Ramos (cell line): ENCODE measurements around the gene DDX41.
"Not testable (repeated sequence)": the region's sequence is repeated elsewhere in the genome, so short reads cannot be mapped to it uniquely, and the experiment has no call there.

Experiments used
- in situ Hi-C: fragments of 300-500 bp; cut with MboI; formaldehyde crosslinking; loops from one replicate; pipeline ENCODE4 v1.14.3; 2022; ENCODE audit warnings: low sequenced_read_pairs; ENCODE audit not compliant: unreplicated experiment

DDX41 gene

GRCh38 chr5:177516601-177517568 is at the start of gene DDX41:
DDX41 (minus strand) TSS chr5:177516961; CDS start chr5:177516945, 16 bp downstream.
- in situ Hi-C loops, result no loop called here

- in situ Hi-C loops, result no loop called here
These were observed 48.3 kb upstream of the DDX41 start for GRCh38 chr5:177565046-177565445.

GRCh38 chr5:177559446-177559941 is 42.7 kb upstream of the DDX41 start:
- in situ Hi-C loops, result not testable (repeated sequence)

GRCh38 chr5:177557796-177558195 is 41.0 kb upstream of the DDX41 start:
- in situ Hi-C loops, result no loop called here

GRCh38 chr5:177557041-177557647 is 40.4 kb upstream of the DDX41 start:
- in situ Hi-C loops, result no loop called here

GRCh38 chr5:177555665-177556064 is 38.9 kb upstream of the DDX41 start:
- in situ Hi-C loops, result no loop called here

- in situ Hi-C loops, result no loop called here
These were observed 38.5 kb upstream of the DDX41 start for GRCh38 chr5:177555228-177555627.

- in situ Hi-C loops, result no loop called here
These were observed 37.8 kb upstream of the DDX41 start, which contains the start of gene FAM193B for GRCh38 chr5:177554474-177555111. FAM193B (minus strand) TSS chr5:177554563; CDS start chr5:177554458, 105 bp downstream.

- in situ Hi-C loops, result no loop called here
These were observed 37.1 kb upstream of the DDX41 start for GRCh38 chr5:177553671-177554429.

GRCh38 chr5:177552839-177553455 is 36.2 kb upstream of the DDX41 start:
- in situ Hi-C loops, result no loop called here

- in situ Hi-C loops, result no loop called here
These were observed 33.4 kb upstream of the DDX41 start for GRCh38 chr5:177550122-177550521.

- in situ Hi-C loops, result no loop called here
These were observed 31.7 kb upstream of the DDX41 start for GRCh38 chr5:177548495-177548894.

GRCh38 chr5:177547736-177548135 is 31.0 kb upstream of the DDX41 start:
- in situ Hi-C loops, result no loop called here

- in situ Hi-C loops, result no loop called here
These were observed 29.5 kb upstream of the DDX41 start for GRCh38 chr5:177546258-177546741.

GRCh38 chr5:177545487-177546257 is 28.9 kb upstream of the DDX41 start:
- in situ Hi-C loops, result no loop called here

- in situ Hi-C loops, result no loop called here
These were observed 26.2 kb upstream of the DDX41 start for GRCh38 chr5:177542816-177543465.

- in situ Hi-C loops, result no loop called here
These were observed 23.7 kb upstream of the DDX41 start for GRCh38 chr5:177540438-177540837.

- in situ Hi-C loops, result no loop called here
These were observed 22.6 kb upstream of the DDX41 start for GRCh38 chr5:177539411-177539810.
